Dermis blood vessel endothelial cell (primary cell): ENCODE data around the gene ANKRD37. TPM values are rescaled to one million over a fixed set of nuclear protein-coding genes. Genes with fewer than 3 reads are reported as not detected.

Experiments
- DNase-seq: peaks from one replicate; pipeline ENCODE4 v3.0.0; 2010
- total RNA-seq: library from RNA; depleted of rRNA; stranded (reverse); fragments of >200 nt; gene quantifications from 2 replicates; pipeline ENCODE4 v1.2.3, GENCODE V29; 2014

ANKRD37 gene
- total RNA-seq, 1 donor from 2014 or later: 9.4 TPM

DNA sequence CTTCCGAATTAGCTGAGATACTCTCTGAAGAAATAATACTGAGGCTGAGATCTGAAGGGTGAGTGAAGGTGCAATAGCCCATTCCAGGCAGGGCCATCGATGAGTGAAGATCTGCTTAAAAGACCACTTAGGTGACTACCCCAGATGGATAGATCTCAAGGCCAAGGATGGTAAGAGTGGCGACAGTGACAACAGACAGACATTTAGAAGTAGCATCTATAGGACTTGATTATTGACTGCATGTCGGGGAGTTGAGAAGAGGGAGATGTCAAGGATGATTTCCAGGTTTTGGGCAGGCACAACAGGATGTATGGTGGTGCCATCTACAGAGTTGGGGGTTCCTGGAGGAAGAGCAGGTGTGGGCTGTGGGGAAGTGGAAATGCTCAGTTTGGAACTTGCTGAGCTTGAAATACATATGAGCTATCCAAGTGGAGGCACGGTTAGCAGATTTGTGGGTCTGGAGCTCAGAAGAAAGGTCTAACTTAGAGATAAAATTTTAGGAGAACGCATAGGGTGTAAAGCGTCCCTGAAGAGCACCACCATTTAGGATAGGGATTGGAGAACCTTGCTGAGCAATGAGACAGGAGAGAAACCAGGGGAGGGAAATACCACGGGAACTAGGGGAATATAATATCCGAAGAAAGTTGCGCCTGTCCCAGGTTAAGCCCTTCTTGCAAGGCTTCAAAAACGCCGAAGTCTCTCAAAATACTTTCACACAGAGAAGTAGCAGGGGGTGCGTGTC lies 28.4 kb downstream of the ANKRD37 start:
- DNase-seq: peak; percentile 43

DNA sequence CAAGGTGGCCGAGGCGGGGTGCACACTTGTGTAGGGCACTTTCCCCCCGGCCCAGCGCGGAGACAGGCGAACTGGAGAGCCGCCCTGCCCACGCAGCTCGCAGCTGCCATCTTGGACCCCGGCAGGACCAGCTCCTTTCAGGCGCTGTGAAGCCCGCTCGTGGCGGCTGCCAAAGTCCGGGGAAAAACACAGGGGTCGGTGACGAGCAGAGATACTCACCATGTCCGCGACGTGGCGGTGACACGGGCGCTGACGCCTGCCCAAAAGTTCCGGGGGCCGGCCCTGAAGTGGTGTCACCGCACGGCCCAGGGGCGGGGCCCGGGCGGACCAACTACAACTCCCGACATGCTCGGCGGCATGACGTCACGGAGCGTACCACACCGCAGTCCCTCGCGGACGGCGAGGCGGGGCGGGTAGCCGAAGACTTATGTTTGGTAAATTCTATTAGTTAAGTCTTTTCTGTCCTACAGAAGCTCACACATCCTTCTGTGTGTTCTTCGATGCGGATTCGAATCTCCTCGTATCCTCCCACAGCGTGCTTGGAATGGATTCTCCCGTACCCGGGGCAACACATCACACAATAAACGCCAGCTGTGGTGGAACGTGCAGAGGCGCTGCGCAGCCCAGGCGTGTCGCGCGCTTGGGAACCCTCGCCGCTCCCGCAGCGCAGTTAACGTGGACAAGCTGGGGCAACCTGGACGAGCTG lies 29.2 kb downstream of the ANKRD37 start, which contains the start of gene UFSP2:
Gene UFSP2, minus strand, starts transcription at position 318 of the 706 bp plus-strand sequence. Its CDS starts 96 bp downstream, at position 222.
- DNase-seq: peak; percentile 92

DNA sequence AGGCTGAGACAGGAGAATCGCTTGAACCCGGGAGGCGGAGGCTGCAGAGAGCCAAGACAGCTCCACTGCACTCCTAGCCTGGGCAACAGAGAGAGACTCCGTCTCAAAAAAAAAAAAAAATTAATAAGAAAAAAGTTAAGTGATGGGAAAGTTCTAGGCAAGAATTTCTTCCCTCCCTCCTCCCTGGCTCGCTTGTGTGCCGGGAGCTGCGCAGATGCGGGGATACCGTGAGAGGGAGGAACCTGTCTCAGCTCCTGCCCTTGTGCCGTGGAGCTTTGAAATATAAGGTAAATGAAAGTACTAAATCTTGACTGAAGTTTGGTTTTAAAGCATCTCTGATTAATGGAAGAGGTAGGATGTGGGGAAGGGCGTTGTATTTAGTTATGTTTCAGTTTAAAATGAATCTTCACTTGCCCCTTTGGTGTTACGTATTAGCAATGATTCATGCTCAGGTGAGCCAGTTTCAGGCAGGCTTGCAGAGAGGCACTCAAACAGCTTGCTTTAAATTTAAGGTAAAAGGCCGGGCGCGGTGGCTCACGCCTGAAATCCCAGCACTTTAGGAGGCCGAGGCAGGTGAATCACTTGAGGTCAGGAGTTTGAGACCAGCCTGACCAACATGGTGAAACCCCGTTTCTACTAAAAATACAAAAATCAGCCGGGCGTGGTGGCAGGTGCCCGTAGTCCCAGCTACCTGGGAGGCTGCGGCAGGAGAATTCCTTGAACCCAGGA lies 30.5 kb downstream of the ANKRD37 start:
- DNase-seq: no peak

DNA sequence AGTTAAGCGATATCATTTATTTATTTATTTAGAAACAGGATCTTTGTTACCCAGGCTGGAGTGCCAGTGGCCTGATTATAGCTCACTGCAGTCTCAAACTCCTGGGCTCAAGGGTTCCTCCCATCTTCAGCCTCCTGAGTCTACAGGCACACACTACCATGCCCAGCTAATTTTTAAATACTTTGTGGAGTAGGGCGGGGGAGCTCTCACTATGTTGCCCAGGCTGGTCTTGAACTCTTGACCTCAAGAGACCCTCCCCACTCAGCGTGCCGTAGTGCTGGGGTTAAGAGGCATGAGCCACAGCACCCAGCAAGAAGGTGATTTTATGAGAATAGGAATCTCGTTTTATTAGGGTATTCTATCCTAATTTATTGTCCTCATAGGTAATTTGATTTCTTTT lies 33.0 kb downstream of the ANKRD37 start:
- DNase-seq: no peak

DNA sequence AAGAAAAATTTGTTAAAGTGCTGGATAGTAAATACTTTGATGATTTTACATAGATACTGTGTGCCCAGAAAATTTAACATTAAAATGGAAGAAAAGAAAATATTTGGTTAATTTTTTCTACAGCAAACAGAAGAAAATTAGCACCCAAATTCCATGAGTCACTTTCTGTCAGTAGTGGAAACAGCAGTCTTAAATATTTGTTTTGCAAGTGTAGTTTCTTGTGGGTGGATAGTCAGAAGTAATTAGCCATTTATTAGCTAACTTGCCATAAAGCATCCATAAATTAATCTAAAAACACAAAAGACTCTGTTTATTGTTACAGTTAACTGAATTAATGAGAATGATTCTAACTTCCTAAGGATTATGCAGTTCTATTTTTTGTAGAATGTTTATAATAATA lies 38.8 kb downstream of the ANKRD37 start:
- no peak for DNase-seq

DNA sequence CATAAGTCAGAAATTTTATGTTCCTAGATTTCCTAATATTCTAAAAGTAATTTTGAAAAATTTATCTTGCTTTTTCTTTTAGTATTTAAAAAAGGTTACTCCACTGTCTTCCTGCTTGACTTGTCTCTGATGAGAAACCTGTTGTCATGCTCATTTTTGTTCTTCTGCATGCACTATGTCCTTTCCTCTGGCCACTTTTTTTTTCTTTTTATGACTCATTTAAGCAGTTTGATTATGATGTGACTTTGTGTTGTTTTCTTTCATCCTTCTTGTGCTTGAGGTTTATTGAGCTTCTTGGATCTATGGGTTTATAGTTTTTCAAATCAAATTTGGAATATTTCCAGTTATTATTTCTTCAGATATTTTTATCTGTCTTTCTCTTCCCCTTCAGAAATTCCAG lies 41.2 kb downstream of the ANKRD37 start:
- no peak for DNase-seq

DNA sequence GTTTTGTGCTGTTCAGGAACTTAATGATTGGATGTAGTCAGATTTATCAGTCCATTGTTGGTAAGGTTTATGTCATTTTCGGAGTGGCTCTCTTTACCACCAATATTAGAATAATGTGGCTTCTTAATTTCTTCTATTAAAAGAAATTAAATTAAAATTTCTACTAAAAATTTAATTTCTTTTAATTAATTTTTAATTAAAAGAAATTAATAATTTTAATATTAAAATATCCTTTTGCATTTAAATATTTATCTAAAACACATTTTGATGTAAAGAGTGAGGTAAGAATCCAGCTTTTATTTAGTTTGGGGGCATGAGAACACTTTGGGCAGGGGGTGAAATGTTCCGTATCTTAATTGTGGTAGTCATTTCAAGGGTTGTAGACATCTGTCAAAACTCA lies 44.8 kb downstream of the ANKRD37 start:
- no peak for DNase-seq

DNA sequence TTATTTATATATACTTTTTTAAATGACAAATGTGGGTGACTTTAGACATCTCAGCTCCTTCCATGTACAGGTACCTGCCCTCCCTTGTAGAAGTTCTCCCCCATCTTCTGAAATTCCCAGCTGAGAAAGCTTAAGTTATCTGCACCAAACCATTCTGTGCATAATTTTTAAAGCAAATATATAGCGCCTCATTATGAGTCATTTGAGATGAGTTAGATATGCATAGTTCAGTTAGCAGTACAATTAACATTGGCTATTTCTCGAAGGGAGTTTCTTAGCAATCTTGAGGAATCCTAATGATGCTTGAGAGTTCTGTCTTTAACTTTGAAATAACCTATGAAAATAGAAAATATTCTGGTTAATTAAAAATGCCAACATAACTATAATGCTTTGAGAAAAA lies 48.6 kb downstream of the ANKRD37 start:
- DNase-seq: no peak

Other genes with a start within 250 kb of the ANKRD37 start
- gene CFAP97, start 192.8 kb upstream of the ANKRD37 start, total RNA-seq: 26.2 and 41.8 TPM in 2 replicates
- 61.8 and 73.2 TPM in 2 replicates for gene SNX25, start 187.2 kb upstream of the ANKRD37 start, total RNA-seq
- gene LRP2BP, start 917 bp upstream of the ANKRD37 start, total RNA-seq: 0.34 and 0.93 TPM in 2 replicates
- 40.0 and 51.7 TPM in 2 replicates for gene UFSP2, start 29.1 kb downstream of the ANKRD37 start, total RNA-seq
- 0.42 and 0.68 TPM in 2 replicates for gene CCDC110, start 74.9 kb downstream of the ANKRD37 start, total RNA-seq
- gene PDLIM3, start 138.7 kb downstream of the ANKRD37 start, total RNA-seq: 41.0 and 113 TPM in 2 replicates